Neural crest cell (in vitro differentiated cells): ENCODE data around the gene NUP50. TPM values are rescaled to one million over a fixed set of nuclear protein-coding genes. Genes with fewer than 3 reads are reported as not detected.
A peak's percentile ranks its signal among the peaks of the same experiment; 100 is the strongest.
"Not testable (repeated sequence)": the region's sequence is repeated elsewhere in the genome, so short reads cannot be mapped to it uniquely, and the experiment has no call there.

Source experiments
- DNase-seq: peaks from one replicate; pipeline ENCODE4 v3.0.0; 2021; ENCODE audit warnings: low read depth, mixed read lengths, low spot score
- H3K27ac Mint-ChIP-seq: one replicate; pipeline ENCODE4 v1.8.0; 2021; ENCODE audit warnings: mild to moderate bottlenecking, mixed read lengths; ENCODE audit not compliant: unreplicated experiment
- H3K27me3 Mint-ChIP-seq: 2 replicates; pipeline ENCODE4 v1.8.0; 2021; ENCODE audit warnings: low read depth, mild to moderate bottlenecking, mixed read lengths
- H3K36me3 Mint-ChIP-seq: 2 replicates; pipeline ENCODE4 v1.8.0; 2021; ENCODE audit warnings: low read depth, mild to moderate bottlenecking, mixed read lengths
- H3K4me1 Mint-ChIP-seq: 2 replicates; pipeline ENCODE4 v1.8.0; 2021; ENCODE audit warnings: mixed read lengths
- H3K4me3 Mint-ChIP-seq: one replicate; pipeline ENCODE4 v1.8.0; 2021; ENCODE audit warnings: mild to moderate bottlenecking, mixed read lengths
- H3K9me3 Mint-ChIP-seq: 2 replicates; pipeline ENCODE4 v1.8.0; 2021; ENCODE audit warnings: mixed read lengths
- CTCF ChIP-seq: fragments of 200-600 bp; sonication (generic); conservative IDR thresholded peaks from 2 replicates; pipeline ENCODE4 v1.5.0; 2021; ENCODE audit warnings: antibody characterized with exemption, mild to moderate bottlenecking
- total RNA-seq: library from RNA; stranded (reverse); gene quantifications from 2 replicates; pipeline ENCODE4 v1.2.1, GENCODE V29; 2021

The NUP50 gene
- total RNA-seq, 1 donor from 2014 or later = 128 TPM

GRCh38 chr22:45190202-45190872 is 26.6 kb downstream of the NUP50 start:
- TF ChIP-seq CTCF = no peak
- DNase-seq = no peak
- Mint-ChIP-seq H3K4me3 (no peak overlapping the region), H3K36me3 (peaks cover 3% of the 10 kb centered on the region), H3K9me3 (no peaks in the 10 kb centered on the region), H3K4me1 (peaks cover 19% of the 10 kb centered on the region), H3K27me3 (no peaks in the 10 kb centered on the region), H3K27ac (no peak overlapping the region)

DNA sequence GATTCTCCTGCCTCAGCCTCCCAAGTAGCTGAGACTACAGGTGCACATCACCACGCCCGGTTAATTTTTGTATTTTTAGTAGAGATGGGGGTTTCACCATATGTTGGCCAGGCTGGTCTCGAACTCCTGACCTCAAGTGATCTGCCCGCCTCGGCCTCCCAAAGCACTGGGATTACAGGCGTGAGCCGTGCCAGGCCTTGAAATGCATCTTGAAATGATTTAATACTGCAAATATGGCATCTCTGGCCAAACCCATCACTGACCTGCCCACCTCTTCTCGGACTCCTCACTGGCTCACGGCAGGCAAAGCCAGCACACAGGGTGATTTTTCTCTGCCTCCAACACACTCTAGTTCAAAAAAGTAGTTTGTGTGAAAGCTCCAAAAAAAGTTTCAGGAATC is 28.0 kb downstream of the NUP50 start:
- H3K4me1 Mint-ChIP-seq = peaks cover 19% of the 10 kb centered on the region
- not testable (repeated sequence) for DNase-seq, H3K4me3 Mint-ChIP-seq, H3K9me3 Mint-ChIP-seq, H3K36me3 Mint-ChIP-seq, H3K27me3 Mint-ChIP-seq, H3K27ac Mint-ChIP-seq

- Mint-ChIP-seq H3K36me3 (no peaks in the 10 kb centered on the region), H3K27me3 (no peaks in the 10 kb centered on the region), H3K9me3 (no peaks in the 10 kb centered on the region), H3K27ac (no peak overlapping the region), H3K4me3 (no peak overlapping the region), H3K4me1 (peaks cover 19% of the 10 kb centered on the region)
- peak; percentile 15 for TF ChIP-seq CTCF
- DNase-seq = no peak
Observed at GRCh38 chr22:45192701-45193187, 29.0 kb downstream of the NUP50 start.

- TF ChIP-seq CTCF = no peak
- Mint-ChIP-seq H3K36me3 (no peaks in the 10 kb centered on the region), H3K4me1 (peaks cover 19% of the 10 kb centered on the region), H3K4me3 (no peak overlapping the region), H3K9me3 (no peaks in the 10 kb centered on the region), H3K27ac (no peak overlapping the region), H3K27me3 (no peaks in the 10 kb centered on the region)
- DNase-seq = no peak
Observed at GRCh38 chr22:45194686-45195085, 31.0 kb downstream of the NUP50 start.

DNA sequence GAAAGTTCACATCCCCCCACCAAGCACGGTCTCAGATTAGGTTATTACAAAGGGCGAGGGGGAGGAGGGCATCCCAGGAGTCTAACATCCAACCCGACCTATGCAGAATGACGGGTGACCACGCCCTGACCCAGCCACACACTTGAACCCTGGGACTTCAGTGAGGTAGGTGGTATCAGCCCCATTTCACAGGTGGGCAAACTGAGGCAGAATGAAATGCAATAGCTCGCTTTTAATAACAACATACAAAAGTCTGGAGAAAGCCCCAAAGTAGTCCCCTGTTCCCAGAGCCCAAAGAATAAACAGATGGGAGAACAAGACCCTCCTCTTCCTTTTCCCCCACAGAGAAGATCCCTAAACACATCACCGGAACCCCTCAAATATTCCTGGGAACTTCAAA is 31.9 kb downstream of the NUP50 start:
- H3K4me1 Mint-ChIP-seq = peaks cover 19% of the 10 kb centered on the region
- H3K4me3 Mint-ChIP-seq = no peak overlapping the region
- no peaks in the 10 kb centered on the region for H3K27me3 Mint-ChIP-seq

More for the DNA sequence above, 31.9 kb downstream of the NUP50 start:
- Mint-ChIP-seq H3K9me3 (no peaks in the 10 kb centered on the region), H3K27ac (no peak overlapping the region), H3K36me3 (no peaks in the 10 kb centered on the region)
- TF ChIP-seq CTCF = no peak
- no peak for DNase-seq
